B cell (primary cell): ENCODE data around the gene ZFPM1. TPM values are rescaled to one million over a fixed set of nuclear protein-coding genes. Genes with fewer than 3 reads are reported as not detected.

ENCODE experiments used
- ATAC-seq: fragments of 200-7000 bp; cut with Tn5 transposase; one replicate; pipeline ENCODE4 v1.10.0; 2021; ENCODE audit warnings: low read depth, mild to moderate bottlenecking, moderate number of reproducible peaks, moderate library complexity
- CTCF ChIA-PET: fragments of 350-600 bp; sonication (Branson Sonifier 250); formaldehyde crosslinking; loops from one replicate; lab custom pipeline; 2021; ENCODE audit warnings: antibody characterized with exemption, inconsistent platforms; lab: Charles Lee
- POLR2A ChIA-PET: fragments of 350-600 bp; sonication (Branson Sonifier 250); formaldehyde crosslinking; loops from one replicate; lab custom pipeline; 2021; ENCODE audit warnings: antibody characterized with exemption; lab: Charles Lee
- DNase-seq: peaks from one replicate; pipeline ENCODE4 v3.0.0; 2013
- H2AFZ ChIP-seq: 2 replicates; pipeline ENCODE4 v1.6.1; 2012; ENCODE audit warnings: mild to moderate bottlenecking, low read depth, low read length; ENCODE audit not compliant: insufficient read depth, poor library complexity, severe bottlenecking
- H3K27ac ChIP-seq, 2 donors: 1 replicate in 1 of 2; 2 replicates in 1 of 2; pipeline ENCODE4 v1.5.1; 2012 to 2013; ENCODE audit warnings: low read length in 2 of 2, mild to moderate bottlenecking in 2 of 2, moderate library complexity in 1 of 2
- H3K27me3 ChIP-seq, 4 experiments: fragments of 200-600 bp in 1 of 4; sonication (generic) in 1 of 4; replicated peaks in 1 of 4; 1 replicate in 2 of 4; 2 replicates in 2 of 4; pipeline versions ENCODE4 v1.6.1 to v1.7.0; 2013 to 2016; ENCODE audit warnings: low read length in 3 of 4, mild to moderate bottlenecking in 2 of 4, mixed read lengths in 1 of 4, moderate library complexity in 1 of 4; ENCODE audit not compliant: insufficient read depth in 4 of 4, control insufficient read depth in 3 of 4; ENCODE audit errors: control extremely low read depth in 1 of 4
- H3K36me3 ChIP-seq, 2 experiments: replicated peaks in 1 of 2; 1 replicate in 1 of 2; 2 replicates in 1 of 2; pipeline versions ENCODE4 v1.6.1 to v1.7.1; 2013; ENCODE audit warnings: low read length in 1 of 2; ENCODE audit not compliant: insufficient read depth in 2 of 2, control insufficient read depth in 1 of 2; ENCODE audit errors: control extremely low read depth in 1 of 2, extremely low read depth in 1 of 2
- H3K4me1 ChIP-seq, 2 donors: fragments of 200-600 bp in 1 of 2; sonication (generic) in 1 of 2; 1 replicate in 1 of 2; 2 replicates in 1 of 2; pipeline versions ENCODE4 v1.5.1 to v1.6.1; 2013 to 2017; ENCODE audit warnings: low read length in 2 of 2; ENCODE audit not compliant: control insufficient read depth in 2 of 2, insufficient read depth in 2 of 2
- H3K4me2 ChIP-seq: replicated peaks from 2 replicates; pipeline ENCODE3; 2012; ENCODE audit warnings: mild to moderate bottlenecking, low read depth, low read length; ENCODE audit not compliant: poor library complexity, severe bottlenecking
- H3K4me3 ChIP-seq, 5 experiments: fragments of 200-600 bp in 1 of 5; sonication (generic) in 1 of 5; 1 replicate in 3 of 5; 2 replicates in 2 of 5; pipeline versions ENCODE4 v1.5.1 to v1.7.0; 2011 to 2016; ENCODE audit warnings: low read length in 4 of 5, mild to moderate bottlenecking in 4 of 5, low read depth in 2 of 5, control low read depth in 1 of 5, moderate library complexity in 1 of 5; ENCODE audit not compliant: insufficient read depth in 1 of 5; ENCODE audit errors: control extremely low read depth in 1 of 5, extremely low read depth in 1 of 5
- H3K79me2 ChIP-seq: fragments of 200-600 bp; sonication (generic); one replicate; pipeline ENCODE4 v1.6.0; 2016; ENCODE audit warnings: low read length; ENCODE audit not compliant: control insufficient read depth, insufficient read depth
- H3K9ac ChIP-seq: fragments of 200-600 bp; sonication (generic); 2 replicates; pipeline ENCODE4 v1.6.1; 2017; ENCODE audit warnings: mild to moderate bottlenecking, low read length, moderate library complexity
- H3K9me3 ChIP-seq, 3 donors: one replicate each; pipeline versions ENCODE4 v1.6.1 to v1.7.1; 2013; ENCODE audit warnings: low read length in 2 of 3; ENCODE audit not compliant: control insufficient read depth in 2 of 3, insufficient read depth in 1 of 3; ENCODE audit errors: control extremely low read depth in 1 of 3
- H4K20me1 ChIP-seq: 2 replicates; pipeline ENCODE4 v1.6.0; 2012; ENCODE audit warnings: mild to moderate bottlenecking, low read length; ENCODE audit not compliant: insufficient read depth, control insufficient read depth, poor library complexity, severe bottlenecking
- H3K27ac Mint-ChIP-seq: one replicate; pipeline ENCODE4 v1.8.0; 2021; ENCODE audit warnings: mixed read lengths
- H3K27me3 Mint-ChIP-seq: one replicate; pipeline ENCODE4 v1.8.0; 2021; ENCODE audit warnings: mixed read lengths
- H3K4me1 Mint-ChIP-seq: one replicate; pipeline ENCODE4 v1.8.0; 2021; ENCODE audit warnings: mixed read lengths
- H3K4me3 Mint-ChIP-seq: one replicate; pipeline ENCODE4 v1.8.0; 2021; ENCODE audit warnings: mixed read lengths
- H3K9me3 Mint-ChIP-seq: one replicate; pipeline ENCODE4 v1.8.0; 2022; ENCODE audit warnings: mixed read lengths; ENCODE audit not compliant: insufficient read depth
- EZH2 ChIP-seq: IDR thresholded peaks from 2 replicates; pipeline ENCODE4 v1.6.1; 2012; ENCODE audit warnings: borderline replicate concordance, low read depth, mild to moderate bottlenecking, moderate library complexity, low read length; ENCODE audit not compliant: insufficient read depth, poor library complexity, severe bottlenecking
- WGBS: methylation state at CpG from one replicate; pipeline ENCODE4 v1.1.5; 2013; ENCODE audit warnings: missing lambda C conversion rate; ENCODE audit not compliant: insufficient coverage; 5-methylcytosine and 5-hydroxymethylcytosine counted together
- intact Hi-C: fragments of 100-400 bp; cut with micrococcal nuclease; formaldehyde crosslinking; loops from one replicate; pipeline ENCODE4 v1.10.0; 2022
- polyA plus RNA-seq: library from polyadenylated mRNA; depleted of rRNA; stranded (reverse); fragments of >200 nt; gene quantifications from 2 replicates; pipeline ENCODE4 v1.2.3, GENCODE V29; 2012
- total RNA-seq, 2 donors: library from RNA; stranded (reverse); fragments of 120-200 nt in 1 of 2; gene quantifications; 1 replicate in 1 of 2; 2 replicates in 1 of 2; pipeline versions ENCODE4 v1.2.3 to v1.2.4, GENCODE V29; 2013 to 2022
- TF ChIP-seq, protein P1 (sequence below): fragments of 200-600 bp; IDR thresholded peaks from one replicate; pipeline ENCODE4 v1.8.0; 2022; ENCODE audit warnings: antibody characterized with exemption, mild to moderate bottlenecking

Gene ZFPM1
- total and polyA plus RNA-seq, 2 donors (not counting 1 experiment from before 2014, with no cell fraction given): 4.3 to 34.6 TPM

DNA sequence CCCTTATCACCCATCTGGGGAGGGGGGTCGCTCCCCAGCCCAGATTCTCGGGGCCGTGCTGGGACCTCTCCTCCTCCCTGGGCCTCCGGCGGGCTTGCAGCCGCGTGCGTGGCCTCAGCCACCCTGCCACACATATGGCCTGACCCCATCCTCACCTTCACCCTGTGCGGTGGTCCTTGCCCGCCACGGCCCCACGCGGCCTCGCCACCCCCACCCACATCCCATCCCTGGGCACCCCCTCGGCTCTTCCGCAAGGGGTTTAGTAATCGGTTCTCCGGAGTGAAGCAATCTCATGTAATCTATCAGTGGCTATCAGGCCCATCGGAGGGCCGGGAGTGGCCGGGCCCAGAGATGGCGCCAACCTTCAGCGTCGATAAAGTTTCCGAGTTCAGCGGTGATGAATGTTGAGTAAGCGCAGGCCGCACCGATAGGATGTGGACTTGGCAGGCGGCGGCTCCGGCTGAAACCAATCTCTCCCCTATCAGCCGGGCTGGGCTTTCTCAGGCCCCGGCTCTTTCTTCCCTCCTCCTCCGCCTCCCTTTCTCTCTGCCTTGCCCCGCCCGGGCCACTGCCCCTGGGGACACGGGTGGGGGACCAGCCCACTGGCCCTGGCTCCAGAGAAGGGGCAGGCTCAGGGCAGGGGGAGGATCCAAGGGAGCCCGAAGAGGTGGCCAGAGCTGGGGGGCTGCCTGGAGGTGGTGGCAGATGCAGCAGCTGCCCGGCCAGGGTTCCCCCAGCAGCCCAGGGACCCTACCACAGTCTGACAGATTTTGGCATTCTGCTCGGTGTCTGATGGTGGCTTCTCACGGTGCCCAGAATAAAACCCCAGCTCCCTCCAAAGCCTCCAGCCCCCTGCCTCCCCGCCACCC is 20.8 kb downstream of the ZFPM1 start:
- Histone ChIP-seq H4K20me1 (peaks cover 23% of the 10 kb centered on the region), H3K27ac (no peak overlapping the region), H3K36me3 (no peaks in the 10 kb centered on the region), H3K9me3 (no peaks in the 10 kb centered on the region), H3K4me3 (no peak overlapping the region), H3K9ac (no peak overlapping the region), H3K4me1 (peaks cover 27 to 51% of the 10 kb centered on the region in 2 donors), H3K4me2 (no peak overlapping the region), H2AFZ (no peak overlapping the region), H3K79me2 (peaks cover 20% of the 10 kb centered on the region), H3K27me3 (no peaks in the 10 kb centered on the region)
- 97% methylated on average over 35 of the region's 43 CpGs for WGBS
- POLR2A ChIA-PET: interaction anchor here (0.5 kb wide), 1 partner anchor 16 kb away, joined by 3 read pairs; no protein-coding TSS in a partner anchor
- H3K4me3 Mint-ChIP-seq: no peak overlapping the region
- intact Hi-C loops: no loop called here
- no peaks in the 10 kb centered on the region for H3K27me3 Mint-ChIP-seq
- DNase-seq: no peak
- TF ChIP-seq EZH2: no peak
- TF ChIP-seq, protein P1, sequence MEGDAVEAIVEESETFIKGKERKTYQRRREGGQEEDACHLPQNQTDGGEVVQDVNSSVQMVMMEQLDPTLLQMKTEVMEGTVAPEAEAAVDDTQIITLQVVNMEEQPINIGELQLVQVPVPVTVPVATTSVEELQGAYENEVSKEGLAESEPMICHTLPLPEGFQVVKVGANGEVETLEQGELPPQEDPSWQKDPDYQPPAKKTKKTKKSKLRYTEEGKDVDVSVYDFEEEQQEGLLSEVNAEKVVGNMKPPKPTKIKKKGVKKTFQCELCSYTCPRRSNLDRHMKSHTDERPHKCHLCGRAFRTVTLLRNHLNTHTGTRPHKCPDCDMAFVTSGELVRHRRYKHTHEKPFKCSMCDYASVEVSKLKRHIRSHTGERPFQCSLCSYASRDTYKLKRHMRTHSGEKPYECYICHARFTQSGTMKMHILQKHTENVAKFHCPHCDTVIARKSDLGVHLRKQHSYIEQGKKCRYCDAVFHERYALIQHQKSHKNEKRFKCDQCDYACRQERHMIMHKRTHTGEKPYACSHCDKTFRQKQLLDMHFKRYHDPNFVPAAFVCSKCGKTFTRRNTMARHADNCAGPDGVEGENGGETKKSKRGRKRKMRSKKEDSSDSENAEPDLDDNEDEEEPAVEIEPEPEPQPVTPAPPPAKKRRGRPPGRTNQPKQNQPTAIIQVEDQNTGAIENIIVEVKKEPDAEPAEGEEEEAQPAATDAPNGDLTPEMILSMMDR: no peak
- no peaks in the 10 kb centered on the region for H3K9me3 Mint-ChIP-seq
- H3K4me1 Mint-ChIP-seq: peaks cover 36% of the 10 kb centered on the region
- CTCF ChIA-PET: no interaction called here
- no peak for ATAC-seq
- no peak overlapping the region for H3K27ac Mint-ChIP-seq

- Histone ChIP-seq H4K20me1 (peaks cover 26% of the 10 kb centered on the region), H3K79me2 (peaks cover 12% of the 10 kb centered on the region), H3K9me3 (no peaks in the 10 kb centered on the region), H3K27ac (no peak overlapping the region), H2AFZ (no peak overlapping the region), H3K36me3 (no peaks in the 10 kb centered on the region), H3K27me3 (no peaks in the 10 kb centered on the region), H3K4me3 (no peak overlapping the region), H3K4me1 (peaks cover 25 to 50% of the 10 kb centered on the region in 2 donors), H3K9ac (no peak overlapping the region), H3K4me2 (no peak overlapping the region)
- no peak for DNase-seq
- ATAC-seq: no peak
- Mint-ChIP-seq H3K27ac (no peak overlapping the region), H3K9me3 (no peaks in the 10 kb centered on the region), H3K4me1 (peaks cover 36% of the 10 kb centered on the region), H3K27me3 (no peaks in the 10 kb centered on the region), H3K4me3 (no peak overlapping the region)
- intact Hi-C loops: no loop called here
- POLR2A ChIA-PET: no interaction called here
- no peak for TF ChIP-seq EZH2
- TF ChIP-seq, protein P1: no peak
- WGBS: 96% methylated on average over 11 of the region's 13 CpGs
- CTCF ChIA-PET: interaction anchor here (0.6 kb wide), 1 partner anchor 743 kb away, joined by 3 read pairs; no protein-coding TSS in a partner anchor
These were observed 22.0 kb downstream of the ZFPM1 start for GRCh38 chr16:88475037-88475436.
